Peyer's patch (tissue), 4 donors: Measurements from ENCODE around the gene FBLN5.

Experiments
- POLR2A ChIP-seq, 2 donors: fragments of 450-650 bp; IDR thresholded peaks; one replicate each; pipeline ENCODE4 v1.5.1; 2017; ENCODE audit warnings: antibody characterized with exemption in 2 of 2, mild to moderate bottlenecking in 2 of 2, moderate library complexity in 2 of 2
- TF ChIP-seq, protein P1 (sequence below), 6 experiments: fragments of 450-650 bp in 4 of 6; fragments of 200-600 bp in 2 of 6; sonication (generic) in 1 of 6; IDR thresholded peaks; one replicate each; pipeline ENCODE4 v1.5.1; 2017 to 2019; ENCODE audit warnings: antibody characterized with exemption in 6 of 6, mild to moderate bottlenecking in 3 of 6, moderate library complexity in 1 of 6

DNA sequence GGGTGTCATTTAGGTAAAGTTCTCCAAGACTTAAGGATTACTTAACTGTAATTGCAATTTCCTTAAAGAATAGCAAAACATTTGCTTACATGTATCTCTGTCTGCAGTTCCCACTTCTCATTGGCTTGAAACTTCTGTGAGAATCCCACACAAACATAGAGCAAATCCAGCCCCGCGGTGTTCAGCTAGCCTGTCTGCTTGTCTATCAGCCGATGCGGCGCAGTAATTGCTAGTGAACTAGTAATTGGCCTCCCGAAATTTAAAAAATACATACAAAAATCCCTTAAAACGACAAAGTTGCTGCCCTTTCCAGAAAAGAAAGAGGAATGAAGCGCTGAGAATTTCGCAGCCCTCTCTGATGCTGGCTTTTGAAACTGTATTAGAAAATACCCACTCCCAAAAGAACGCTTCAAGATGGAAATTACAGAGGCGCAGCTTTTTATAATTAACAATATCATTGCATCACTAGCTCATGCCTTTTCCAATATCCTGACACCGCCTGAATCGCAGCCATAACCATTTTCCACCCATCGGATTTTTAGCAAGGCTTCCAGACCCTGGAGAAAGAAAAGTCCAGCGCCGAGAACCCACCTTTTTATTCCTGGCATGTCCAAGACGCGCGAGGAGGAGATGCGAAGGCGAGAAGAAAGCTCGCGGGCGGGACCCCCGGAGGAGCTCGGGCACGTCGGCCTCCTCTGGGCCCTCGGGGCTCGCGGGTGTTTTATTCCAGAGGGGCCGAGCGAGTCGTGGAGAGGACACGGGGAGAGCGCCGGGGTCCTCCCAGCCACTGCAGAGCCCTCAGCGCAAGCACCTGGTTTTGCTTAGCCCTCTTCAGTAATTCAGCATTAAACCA is 646 bp downstream of the FBLN5 start:
- TF ChIP-seq, protein P1, sequence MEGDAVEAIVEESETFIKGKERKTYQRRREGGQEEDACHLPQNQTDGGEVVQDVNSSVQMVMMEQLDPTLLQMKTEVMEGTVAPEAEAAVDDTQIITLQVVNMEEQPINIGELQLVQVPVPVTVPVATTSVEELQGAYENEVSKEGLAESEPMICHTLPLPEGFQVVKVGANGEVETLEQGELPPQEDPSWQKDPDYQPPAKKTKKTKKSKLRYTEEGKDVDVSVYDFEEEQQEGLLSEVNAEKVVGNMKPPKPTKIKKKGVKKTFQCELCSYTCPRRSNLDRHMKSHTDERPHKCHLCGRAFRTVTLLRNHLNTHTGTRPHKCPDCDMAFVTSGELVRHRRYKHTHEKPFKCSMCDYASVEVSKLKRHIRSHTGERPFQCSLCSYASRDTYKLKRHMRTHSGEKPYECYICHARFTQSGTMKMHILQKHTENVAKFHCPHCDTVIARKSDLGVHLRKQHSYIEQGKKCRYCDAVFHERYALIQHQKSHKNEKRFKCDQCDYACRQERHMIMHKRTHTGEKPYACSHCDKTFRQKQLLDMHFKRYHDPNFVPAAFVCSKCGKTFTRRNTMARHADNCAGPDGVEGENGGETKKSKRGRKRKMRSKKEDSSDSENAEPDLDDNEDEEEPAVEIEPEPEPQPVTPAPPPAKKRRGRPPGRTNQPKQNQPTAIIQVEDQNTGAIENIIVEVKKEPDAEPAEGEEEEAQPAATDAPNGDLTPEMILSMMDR (IDR thresholded peaks at IDR 0.05), result no peak
- TF ChIP-seq POLR2A (IDR thresholded peaks at IDR 0.05), result no peak
